NCI-H1930 (cell line): ENCODE results near the gene TSPAN4.

Experiments
- DNase-seq, 2 experiments: peaks; one replicate each; lab custom pipeline; 2025; lab: John Stamatoyannopoulos, UW

TSPAN4 gene

GRCh38 chr11:889257-889656, 46.6 kb downstream of the TSPAN4 start:
- no peak for DNase-seq

GRCh38 chr11:889687-890475, 47.2 kb downstream of the TSPAN4 start:
- no peak for DNase-seq

DNA sequence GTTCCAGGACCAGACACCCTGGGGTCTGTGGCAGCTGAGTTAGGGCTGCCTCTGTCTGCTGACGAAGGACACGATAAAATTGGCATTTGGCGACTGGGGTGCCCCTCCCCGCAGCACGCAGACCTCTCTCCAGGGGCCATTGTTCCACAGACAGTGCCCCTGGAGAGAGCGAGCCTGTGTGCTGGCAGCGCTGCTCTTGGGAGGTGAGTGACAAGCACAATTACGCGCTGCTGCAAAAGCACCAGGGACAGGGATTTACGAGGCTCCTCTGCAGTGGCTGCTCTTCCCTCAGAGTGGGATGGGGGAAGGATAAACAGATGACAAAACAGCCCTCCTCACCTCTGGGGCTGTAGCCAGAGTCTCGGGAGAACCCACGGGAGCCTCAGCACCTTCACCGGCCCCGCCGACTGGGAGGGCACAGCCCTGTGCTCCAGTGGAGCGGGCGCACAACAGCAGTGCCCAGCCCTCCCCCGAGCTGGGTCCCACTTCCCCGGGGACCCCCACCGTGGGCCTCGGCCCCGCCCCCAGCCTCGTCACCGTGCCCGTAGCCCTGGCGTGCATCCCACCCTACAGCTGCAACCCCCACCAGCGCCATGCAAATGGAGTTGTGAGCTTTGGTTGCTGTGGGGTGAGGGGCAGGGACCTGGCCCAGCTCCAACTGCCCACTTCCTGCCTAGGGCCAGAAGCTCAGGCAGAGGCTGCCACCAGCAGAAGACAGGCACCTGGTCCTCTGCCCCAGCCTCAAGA, 48.3 kb downstream of the TSPAN4 start:
- no peak for DNase-seq

DNA sequence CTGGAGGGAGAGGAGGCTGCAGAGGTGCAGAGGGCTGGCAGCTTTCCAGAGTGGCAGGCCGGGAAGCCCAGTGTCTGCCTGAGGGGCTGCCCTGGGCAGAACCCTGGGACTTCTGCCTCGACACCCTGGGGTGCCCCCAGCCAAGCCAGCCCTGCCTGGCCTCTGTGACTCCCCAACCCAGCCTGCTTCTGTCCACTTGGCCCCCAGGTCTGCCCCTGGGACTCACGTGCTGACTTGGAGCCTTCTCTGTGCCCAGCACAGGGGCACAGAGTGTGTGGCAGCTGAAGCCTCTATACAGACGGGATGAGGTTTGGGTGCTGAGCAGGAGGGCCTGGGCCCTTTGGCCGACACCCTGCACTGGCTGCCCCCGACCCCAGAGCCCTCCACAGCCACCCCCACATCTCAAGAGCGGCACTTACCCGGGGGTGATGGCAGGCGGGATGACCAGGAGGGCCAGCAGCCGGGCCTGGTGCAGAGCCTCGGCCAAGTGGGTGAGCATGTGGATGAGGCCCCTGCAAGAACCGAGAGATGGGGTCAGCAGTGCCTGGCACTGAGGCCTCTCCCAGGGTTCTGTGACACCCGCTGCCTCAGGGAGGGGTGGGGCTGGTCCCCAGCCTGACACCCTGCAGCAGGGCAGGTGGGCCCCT, 50.5 kb downstream of the TSPAN4 start:
- DNase-seq, result no peak

DNA sequence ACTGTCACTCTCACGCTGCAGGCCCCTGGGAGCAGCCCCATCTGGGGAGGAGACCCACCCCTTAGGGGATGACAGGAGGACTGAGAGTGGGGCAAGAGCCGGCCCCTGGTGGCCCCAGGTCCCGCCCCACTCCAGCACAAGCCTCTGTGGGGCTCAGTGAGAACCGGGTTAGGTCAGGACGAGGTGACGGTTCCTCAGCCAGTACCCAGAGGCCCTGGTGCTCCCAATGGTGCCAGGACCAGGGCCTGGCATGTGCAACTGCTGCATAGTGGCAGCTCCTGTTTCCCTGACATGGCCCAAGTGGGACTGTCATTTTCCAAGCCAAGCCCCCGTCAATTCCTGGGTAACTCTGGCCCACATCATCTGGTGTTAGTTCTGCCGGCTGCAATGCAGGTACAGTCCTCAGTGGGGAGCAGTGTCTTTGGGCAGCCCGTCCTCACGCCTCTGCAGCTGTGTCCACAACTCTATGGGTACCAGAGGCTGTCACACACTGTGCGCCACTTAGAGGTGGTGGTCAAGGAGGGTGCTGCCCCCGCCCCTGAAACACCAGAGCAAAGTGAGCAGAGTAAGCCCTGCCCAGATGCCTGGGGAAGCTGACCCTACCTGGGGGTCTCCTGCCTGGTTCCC, 52.0 kb downstream of the TSPAN4 start:
- DNase-seq, result no peak

GRCh38 chr11:895331-896110, 52.9 kb downstream of the TSPAN4 start:
- no peak for DNase-seq

DNA sequence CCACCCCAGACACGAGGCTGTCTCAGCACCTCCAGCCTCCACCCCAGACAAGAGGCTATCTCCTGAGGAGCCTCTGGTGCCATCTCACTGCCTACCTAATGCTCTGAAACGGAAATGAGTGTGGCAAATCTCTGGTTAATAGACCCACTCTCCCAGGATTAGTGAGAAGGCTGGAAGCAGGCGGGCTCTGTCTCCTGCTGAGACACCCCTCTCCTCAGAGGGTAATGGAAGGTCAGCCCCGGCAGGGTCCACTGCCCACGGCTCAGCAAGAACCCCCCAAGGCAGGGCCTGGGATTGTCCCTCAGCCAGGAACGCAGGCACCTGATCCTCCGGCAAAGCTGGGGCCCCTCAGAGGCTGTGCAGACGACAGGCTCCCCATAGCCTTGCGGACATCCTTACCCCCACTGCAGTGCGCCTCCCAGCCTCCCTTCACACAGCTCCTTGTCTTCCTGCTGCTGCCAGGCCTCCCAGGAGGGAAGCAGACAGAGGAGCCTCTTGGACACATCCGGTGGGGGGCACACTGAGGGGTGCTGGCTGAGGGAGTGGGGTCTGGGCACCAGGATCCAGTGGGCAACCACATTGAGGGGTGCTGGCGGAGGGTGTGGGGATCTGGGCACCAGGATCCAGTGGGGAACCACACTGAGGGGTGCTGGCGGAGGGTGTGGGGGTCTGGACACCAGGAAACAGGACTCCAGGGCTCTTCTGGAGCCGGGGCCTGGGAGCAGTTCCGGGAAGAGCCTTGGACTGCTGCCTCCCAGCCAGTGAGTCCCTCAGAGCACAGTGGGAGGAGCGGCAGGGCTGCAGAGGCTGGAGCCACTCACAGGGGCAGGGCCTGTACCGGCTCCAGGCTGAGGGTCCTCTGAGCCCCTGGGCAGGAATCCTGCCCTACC, 54.8 kb downstream of the TSPAN4 start:
- no peak for DNase-seq

GRCh38 chr11:898143-898511, 55.5 kb downstream of the TSPAN4 start:
- peak in 1 of 2 experiments; percentile 19 for DNase-seq

DNA sequence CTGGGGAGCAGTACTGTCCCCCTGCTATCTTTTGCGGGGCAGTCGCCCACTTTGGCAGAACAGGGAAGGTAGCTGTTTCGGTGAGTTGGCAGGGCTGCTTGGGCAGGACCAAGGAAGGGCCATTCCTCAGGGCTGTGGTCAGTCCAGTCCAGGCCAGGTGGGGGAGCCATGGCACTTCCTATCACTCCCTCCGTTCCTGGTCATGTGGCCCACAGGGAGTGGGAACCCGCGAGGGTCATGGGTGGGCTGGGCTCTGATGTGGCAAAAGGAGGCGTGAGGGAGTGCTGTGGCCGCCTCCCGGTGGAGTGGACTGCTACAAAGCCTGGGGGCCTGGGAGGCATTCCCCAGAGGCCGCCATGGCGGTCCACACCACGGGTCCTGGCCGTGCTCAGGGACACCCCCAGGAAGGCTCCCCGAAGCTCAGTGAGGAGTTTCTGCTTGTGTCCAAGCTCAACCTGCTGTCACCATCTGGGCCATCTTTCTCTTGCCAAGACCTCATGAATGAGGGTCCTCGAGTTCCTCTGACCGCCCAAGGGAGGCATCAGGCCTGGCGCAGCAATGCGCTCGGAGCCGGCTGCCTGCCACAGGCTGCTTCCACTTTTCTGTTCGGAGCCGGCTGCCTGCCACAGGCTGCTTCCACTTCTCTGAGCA, 56.0 kb downstream of the TSPAN4 start:
- DNase-seq, result no peak

DNA sequence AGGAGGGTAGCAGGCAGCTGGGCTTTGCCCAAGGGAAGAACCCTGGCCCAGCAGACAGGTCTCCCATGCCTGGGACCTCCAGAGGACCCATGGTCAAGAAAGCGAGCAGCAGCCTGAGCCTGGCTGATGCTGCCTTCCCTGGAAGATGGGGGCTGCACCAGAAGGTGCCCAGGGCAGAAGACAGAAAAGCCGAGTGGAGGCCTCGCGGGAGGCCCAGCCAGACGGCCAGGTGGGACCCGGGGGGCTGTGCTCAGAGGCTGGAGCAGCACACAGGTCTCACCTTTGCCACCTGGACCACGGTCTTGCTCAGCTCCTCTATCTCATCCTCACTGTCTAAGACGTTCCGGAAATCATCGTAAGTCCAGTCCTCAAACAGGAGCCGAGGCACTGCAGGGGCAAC, 57.1 kb downstream of the TSPAN4 start:
- DNase-seq, result no peak

GRCh38 chr11:900545-900944, 57.9 kb downstream of the TSPAN4 start:
- no peak for DNase-seq

GRCh38 chr11:901452-902061, 58.9 kb downstream of the TSPAN4 start:
- DNase-seq, result no peak

- DNase-seq, result no peak
Measured at GRCh38 chr11:904380-904779, 61.7 kb downstream of the TSPAN4 start.

DNA sequence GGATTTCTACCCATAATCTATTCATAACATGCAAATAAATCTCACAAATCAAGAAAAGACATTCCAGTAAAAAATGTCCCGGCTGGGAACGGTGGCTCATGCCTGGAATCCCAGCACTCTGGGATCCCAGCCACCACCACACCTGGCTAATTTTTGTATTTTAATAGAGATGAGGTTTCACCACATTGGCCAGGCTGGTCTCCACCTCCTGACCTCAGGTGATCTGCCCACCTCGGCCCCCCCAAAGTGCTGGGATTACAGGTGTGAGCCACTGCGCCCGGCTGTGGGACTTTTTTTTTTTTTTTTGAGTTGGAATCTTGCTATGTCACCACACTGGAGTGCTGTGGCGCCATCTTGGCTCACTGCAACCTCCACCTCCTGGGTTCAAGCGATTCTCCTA, 63.3 kb downstream of the TSPAN4 start:
- DNase-seq, result no peak

- DNase-seq, result no peak
Measured at GRCh38 chr11:907668-908067, 65.0 kb downstream of the TSPAN4 start.

GRCh38 chr11:908273-908672, 65.6 kb downstream of the TSPAN4 start:
- no peak for DNase-seq

- DNase-seq, result no peak
Measured at GRCh38 chr11:909406-909805, 66.8 kb downstream of the TSPAN4 start.

DNA sequence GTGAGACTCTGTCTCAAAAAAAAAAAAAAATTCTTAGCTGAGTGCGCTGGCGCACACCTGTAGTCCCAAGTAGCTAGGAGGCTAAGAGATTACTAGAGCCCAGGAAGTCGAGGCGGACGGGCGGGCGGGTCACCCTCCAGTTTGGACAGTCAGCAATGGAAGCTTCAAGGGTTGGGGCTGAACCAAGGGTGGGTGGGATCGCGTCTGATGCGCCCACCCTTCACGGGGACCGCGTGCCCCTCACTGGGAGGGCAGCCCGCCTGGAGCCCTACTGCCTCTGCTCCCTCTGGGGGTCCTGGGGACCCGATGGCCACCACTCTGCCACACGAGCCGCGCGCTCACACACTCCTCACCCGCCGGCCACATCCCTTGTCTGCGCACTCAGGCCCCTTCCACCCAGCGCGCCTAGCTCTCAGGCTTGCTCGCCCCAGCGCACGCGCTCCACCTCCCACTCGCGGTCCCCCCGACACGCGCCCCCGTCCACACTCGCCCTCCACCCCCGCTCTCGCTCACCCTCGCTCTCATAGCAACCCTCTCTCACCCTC, 67.5 kb downstream of the TSPAN4 start:
- DNase-seq, result no peak

- DNase-seq, result peak; percentile 86 to 90
Measured at GRCh38 chr11:910589-911030, 68.0 kb downstream of the TSPAN4 start, which contains the start of gene CHID1. Gene CHID1, minus strand, starts transcription at chr11:910810. Its CDS starts 5,994 bp downstream, at chr11:904816.
